Activated naive CD4-positive, alpha-beta T cell treated with anti-CD3 and anti-CD28 coated beads, Interleukin-2, amount 50 U/mL, for 72 hours (primary cell): ENCODE data around the gene LTBR. TPM values are rescaled to one million over a fixed set of nuclear protein-coding genes. Genes with fewer than 3 reads are reported as not detected.
"Not testable (repeated sequence)": the region's sequence is repeated elsewhere in the genome, so short reads cannot be mapped to it uniquely, and the experiment has no call there.

Source experiments
- ATAC-seq, 2 donors: fragments of 150-1000 bp; cut with Tn5 transposase; 2 replicates each; pipeline ENCODE4 v1.10.0; 2021; ENCODE audit warnings: mild to moderate bottlenecking in 2 of 2, moderate library complexity in 2 of 2
- DNase-seq, 2 donors: peaks; one replicate each; pipeline ENCODE4 v3.0.0; 2021 to 2022; ENCODE audit warnings: low spot score in 2 of 2
- H3K27ac Mint-ChIP-seq, 2 donors: one replicate each; pipeline ENCODE4 v1.8.0; 2022; ENCODE audit warnings: mild to moderate bottlenecking in 2 of 2, mixed read lengths in 2 of 2
- H3K36me3 Mint-ChIP-seq, 2 donors: one replicate each; pipeline ENCODE4 v1.8.0; 2022; ENCODE audit warnings: mixed read lengths in 2 of 2
- H3K9me3 Mint-ChIP-seq, 2 donors: one replicate each; pipeline ENCODE4 v1.8.0; 2022; ENCODE audit warnings: mixed read lengths in 2 of 2
- total RNA-seq, 2 donors: library from RNA; stranded (reverse); gene quantifications; one replicate each; pipeline ENCODE4 v1.2.3, GENCODE V29; 2022

The LTBR gene
- total RNA-seq, 2 donors from 2014 or later: 2.0 to 3.1 TPM

- Mint-ChIP-seq H3K27ac (peak overlapping the region; percentile 98 to 100), H3K9me3 (no peaks in the 10 kb centered on the region), H3K36me3 (no peaks in the 10 kb centered on the region)
- peak in 1 of 2 donors; percentile 68 for DNase-seq
- no peak for ATAC-seq
Observed at GRCh38 chr12:6425590-6426531, 41.9 kb downstream of the LTBR start.

GRCh38 chr12:6426882-6427671 lies 43.1 kb downstream of the LTBR start:
- Mint-ChIP-seq H3K36me3 (no peaks in the 10 kb centered on the region), H3K27ac (peak overlapping the region; percentile 98 to 100), H3K9me3 (no peaks in the 10 kb centered on the region)
- ATAC-seq (peak; percentile 83 to 89), DNase-seq (peak; percentile 88 to 97)

GRCh38 chr12:6427796-6428195 lies 43.8 kb downstream of the LTBR start:
- H3K36me3 Mint-ChIP-seq, ATAC-seq, DNase-seq, H3K9me3 Mint-ChIP-seq: not testable (repeated sequence)
- peak overlapping the region; percentile 98 to 100 for H3K27ac Mint-ChIP-seq

GRCh38 chr12:6428326-6428725 lies 44.4 kb downstream of the LTBR start:
- Mint-ChIP-seq H3K27ac (peak overlapping the region; percentile 98 to 100), H3K36me3 (no peaks in the 10 kb centered on the region), H3K9me3 (no peaks in the 10 kb centered on the region)
- DNase-seq: no peak
- no peak for ATAC-seq

GRCh38 chr12:6430124-6430989 lies 46.4 kb downstream of the LTBR start:
- no peak for DNase-seq
- ATAC-seq: no peak
- Mint-ChIP-seq H3K27ac (peak overlapping the region; percentile 87 to 95), H3K36me3 (no peaks in the 10 kb centered on the region), H3K9me3 (no peaks in the 10 kb centered on the region)

- no peak for ATAC-seq
- DNase-seq: no peak
- Mint-ChIP-seq H3K36me3 (no peaks in the 10 kb centered on the region), H3K9me3 (no peaks in the 10 kb centered on the region), H3K27ac (peak overlapping the region; percentile 73 to 91)
Observed at GRCh38 chr12:6432991-6433390, 49.0 kb downstream of the LTBR start.

- peak in 1 of 2 donors; percentile 69 for DNase-seq
- Mint-ChIP-seq H3K27ac (peak overlapping the region; percentile 91 to 93), H3K9me3 (no peaks in the 10 kb centered on the region), H3K36me3 (no peaks in the 10 kb centered on the region)
- ATAC-seq: peak; percentile 80 to 89
Observed at GRCh38 chr12:6434205-6435140, 50.5 kb downstream of the LTBR start.

GRCh38 chr12:6435961-6436715 lies 52.2 kb downstream of the LTBR start:
- ATAC-seq (peak; percentile 22 to 60), DNase-seq (peak in 1 of 2 donors; percentile 45)
- peak overlapping the region; percentile 7 to 25 for H3K27ac Mint-ChIP-seq
- H3K36me3 Mint-ChIP-seq: peaks cover 0 to 3% of the 10 kb centered on the region in 2 donors
- no peaks in the 10 kb centered on the region for H3K9me3 Mint-ChIP-seq

- H3K27ac Mint-ChIP-seq: no peak overlapping the region
- H3K36me3 Mint-ChIP-seq: peaks cover 0 to 10% of the 10 kb centered on the region in 2 donors
- H3K9me3 Mint-ChIP-seq: no peaks in the 10 kb centered on the region
- DNase-seq (peak in 1 of 2 donors; percentile 23), ATAC-seq (no peak)
Observed at GRCh38 chr12:6437586-6437985, 53.6 kb downstream of the LTBR start.

GRCh38 chr12:6438345-6438744 lies 54.4 kb downstream of the LTBR start:
- H3K27ac Mint-ChIP-seq: peak overlapping the region; percentile 46 to 86
- ATAC-seq: no peak
- H3K36me3 Mint-ChIP-seq: peaks cover 0 to 10% of the 10 kb centered on the region in 2 donors
- peak in 1 of 2 donors; percentile 44 for DNase-seq
- H3K9me3 Mint-ChIP-seq: no peaks in the 10 kb centered on the region

- peak overlapping the region; percentile 15 to 98 for H3K27ac Mint-ChIP-seq
Observed at GRCh38 chr12:6440391-6440790, 56.4 kb downstream of the LTBR start.

More at GRCh38 chr12:6440391-6440790, 56.4 kb downstream of the LTBR start:
- H3K36me3 Mint-ChIP-seq: peaks cover 9 to 25% of the 10 kb centered on the region in 2 donors
- DNase-seq (no peak), ATAC-seq (no peak)
- H3K9me3 Mint-ChIP-seq: no peaks in the 10 kb centered on the region
